GM13977 (cell line): ENCODE data around the gene ARHGEF33.

Experiments
- DNase-seq: peaks from one replicate; pipeline ENCODE4 v3.0.0; 2012; ENCODE audit warnings: low spot score
- in situ Hi-C: fragments of 300-500 bp; cut with MboI; formaldehyde crosslinking; loops from one replicate; pipeline ENCODE4 v1.12.0; 2022; ENCODE audit warnings: low sequenced_read_pairs, low pct_unique_long_range_greater_than_20kb, mixed read lengths, inconsistent platforms; ENCODE audit not compliant: unreplicated experiment
- TF ChIP-seq, protein P1 (sequence below): IDR thresholded peaks from 2 replicates; pipeline ENCODE4 v1.5.1; 2012; ENCODE audit warnings: mild to moderate bottlenecking, control low read depth; ENCODE audit not compliant: insufficient read depth; ENCODE audit errors: extremely low read depth, missing control alignments

ARHGEF33 gene

GRCh38 chr2:38947241-38948239, 57.9 kb downstream of the ARHGEF33 start:
- peak; percentile 77 for DNase-seq
- TF ChIP-seq, protein P1, sequence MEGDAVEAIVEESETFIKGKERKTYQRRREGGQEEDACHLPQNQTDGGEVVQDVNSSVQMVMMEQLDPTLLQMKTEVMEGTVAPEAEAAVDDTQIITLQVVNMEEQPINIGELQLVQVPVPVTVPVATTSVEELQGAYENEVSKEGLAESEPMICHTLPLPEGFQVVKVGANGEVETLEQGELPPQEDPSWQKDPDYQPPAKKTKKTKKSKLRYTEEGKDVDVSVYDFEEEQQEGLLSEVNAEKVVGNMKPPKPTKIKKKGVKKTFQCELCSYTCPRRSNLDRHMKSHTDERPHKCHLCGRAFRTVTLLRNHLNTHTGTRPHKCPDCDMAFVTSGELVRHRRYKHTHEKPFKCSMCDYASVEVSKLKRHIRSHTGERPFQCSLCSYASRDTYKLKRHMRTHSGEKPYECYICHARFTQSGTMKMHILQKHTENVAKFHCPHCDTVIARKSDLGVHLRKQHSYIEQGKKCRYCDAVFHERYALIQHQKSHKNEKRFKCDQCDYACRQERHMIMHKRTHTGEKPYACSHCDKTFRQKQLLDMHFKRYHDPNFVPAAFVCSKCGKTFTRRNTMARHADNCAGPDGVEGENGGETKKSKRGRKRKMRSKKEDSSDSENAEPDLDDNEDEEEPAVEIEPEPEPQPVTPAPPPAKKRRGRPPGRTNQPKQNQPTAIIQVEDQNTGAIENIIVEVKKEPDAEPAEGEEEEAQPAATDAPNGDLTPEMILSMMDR = peak; percentile 82
- in situ Hi-C loops = loop anchor here (10.0 kb wide), 1 partner anchor 277 kb away; no protein-coding TSS in a partner anchor

DNA sequence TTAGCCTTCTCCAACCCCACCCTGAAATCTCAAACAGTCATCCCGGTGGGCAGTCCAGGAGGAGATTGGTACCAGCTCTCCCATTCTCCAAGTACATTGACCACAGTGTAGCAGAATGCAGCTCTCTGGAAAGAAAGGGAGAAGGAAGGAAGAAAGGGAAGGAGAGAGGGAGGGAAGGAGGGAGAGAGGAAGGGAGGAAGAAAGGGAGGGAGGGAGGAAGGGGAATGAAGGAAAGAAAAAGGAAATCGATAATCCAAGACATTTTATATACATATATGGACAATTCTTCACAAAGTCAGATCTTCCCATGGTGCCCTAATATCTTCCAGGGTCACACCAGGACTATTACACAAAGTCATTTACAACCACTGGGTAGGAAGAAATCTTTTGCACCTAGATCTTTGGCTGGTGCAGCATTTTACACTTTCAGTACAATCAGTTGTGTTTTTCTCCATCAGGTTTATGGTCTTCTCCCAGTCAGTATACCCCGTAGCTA, 58.8 kb downstream of the ARHGEF33 start:
- DNase-seq = no peak
- in situ Hi-C loops = loop anchor here (10.0 kb wide), 1 partner anchor 276 kb away; no protein-coding TSS in a partner anchor
- TF ChIP-seq, protein P1 = no peak

- in situ Hi-C loops = loop anchor here (10.0 kb wide), 1 partner anchor 276 kb away; no protein-coding TSS in a partner anchor
- no peak for DNase-seq
- TF ChIP-seq, protein P1 = no peak
Observed at GRCh38 chr2:38948995-38949394, 59.3 kb downstream of the ARHGEF33 start.

GRCh38 chr2:38951766-38952165, 62.1 kb downstream of the ARHGEF33 start:
- DNase-seq = no peak
- in situ Hi-C loops = no loop called here
- TF ChIP-seq, protein P1 = no peak

DNA sequence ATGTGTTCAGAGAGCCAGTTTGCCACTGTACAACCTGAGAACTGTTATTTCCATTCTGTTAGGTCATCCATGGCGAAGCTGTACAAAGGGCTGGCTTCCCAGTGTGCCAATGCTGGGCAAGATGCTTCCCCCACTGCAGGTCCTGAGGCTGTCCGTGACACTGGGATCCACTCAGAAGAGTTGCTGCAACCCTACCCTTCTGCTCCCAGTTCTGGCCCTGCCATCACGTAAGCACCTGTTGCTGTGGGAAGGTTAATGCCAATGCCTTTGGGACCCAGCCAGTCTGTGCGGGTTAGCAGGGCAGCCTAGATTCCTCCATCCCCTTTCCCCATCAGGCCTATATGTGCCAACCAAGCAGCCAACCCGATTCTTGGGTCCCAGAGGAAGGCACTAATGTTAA, 68.3 kb downstream of the ARHGEF33 start:
- no peak for DNase-seq
- in situ Hi-C loops = no loop called here
- TF ChIP-seq, protein P1 = no peak

DNA sequence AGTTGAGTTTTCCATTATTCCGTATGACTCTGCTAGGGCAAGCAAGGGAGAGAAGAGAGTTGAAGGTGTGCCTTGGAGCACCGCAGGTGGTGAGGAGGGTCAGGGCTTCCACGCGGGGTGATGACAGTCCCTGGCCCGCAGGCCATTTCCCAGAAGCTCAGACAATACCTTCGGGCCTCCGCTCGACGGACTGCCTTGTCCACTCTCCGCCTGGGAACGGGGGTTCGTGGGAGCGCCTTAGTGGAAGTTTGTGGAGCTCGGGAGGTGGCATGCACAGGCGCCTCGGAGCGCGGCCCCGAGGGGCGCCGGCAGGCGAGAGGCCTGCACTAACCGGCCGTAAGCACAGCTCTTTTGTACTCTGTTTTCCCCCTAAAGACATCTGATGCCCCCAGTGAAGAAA, 69.8 kb downstream of the ARHGEF33 start:
- TF ChIP-seq, protein P1 = no peak
- in situ Hi-C loops = no loop called here
- DNase-seq = no peak
